Middle frontal gyrus (tissue), 1 donor: ENCODE results near the gene AFTPH.

ENCODE experiments used
- DNase-seq: peaks from one replicate; pipeline ENCODE4 v3.0.0-alpha.2; 2015; ENCODE audit warnings: low spot score; ENCODE audit errors: extremely low spot score

AFTPH gene

GRCh38 chr2:64586054-64586453 lies 61.9 kb downstream of the AFTPH start:
- no peak for DNase-seq

DNA sequence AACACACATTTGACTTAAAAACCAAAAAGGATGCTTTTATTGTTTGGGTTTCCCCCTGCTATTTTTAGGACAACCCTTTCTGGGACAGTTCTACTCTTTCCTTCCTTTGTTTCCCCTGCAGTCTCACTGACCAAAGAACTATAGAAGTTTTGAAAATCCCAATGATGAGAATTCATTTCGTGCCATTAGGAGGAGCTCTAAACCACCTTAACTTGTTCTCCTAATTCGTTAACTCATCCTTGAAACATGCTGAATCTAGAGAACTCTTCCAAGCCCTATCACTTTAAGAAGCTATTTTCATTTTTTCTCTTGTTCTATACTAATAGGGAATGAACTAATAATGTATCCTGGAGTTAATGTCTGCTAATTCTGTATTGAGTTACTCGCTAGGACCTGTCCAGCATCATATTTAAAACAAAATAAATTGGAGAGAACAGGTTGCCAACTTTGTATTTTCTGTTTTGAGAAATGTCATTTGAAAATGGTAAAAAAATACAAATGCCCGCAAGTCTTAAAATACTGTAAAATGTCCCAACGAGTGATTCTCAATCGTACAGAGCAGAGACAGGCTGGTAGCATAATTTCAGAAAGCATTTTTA lies 62.9 kb downstream of the AFTPH start:
- DNase-seq: peak; percentile 35

DNA sequence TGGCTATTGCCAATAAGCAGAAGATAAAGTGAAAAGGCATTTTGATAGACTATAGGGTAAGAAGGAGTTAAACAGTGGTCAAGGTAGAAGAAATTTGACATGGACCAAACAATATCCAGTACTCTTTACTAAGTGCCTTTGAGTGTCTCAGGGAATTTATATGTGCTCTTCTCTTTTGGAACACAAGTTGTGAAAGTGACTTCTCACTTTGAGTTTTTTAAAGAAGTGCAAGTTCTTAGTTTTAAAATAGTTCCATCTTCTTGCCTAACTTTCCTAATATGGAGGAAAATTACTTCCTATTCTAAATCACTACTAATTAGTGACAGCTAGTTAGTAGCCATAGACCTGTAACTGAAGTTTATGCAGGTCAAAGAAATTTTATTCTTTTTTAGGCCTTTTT lies 63.4 kb downstream of the AFTPH start:
- DNase-seq: no peak

GRCh38 chr2:64591188-64591587 lies 67.1 kb downstream of the AFTPH start:
- no peak for DNase-seq

DNA sequence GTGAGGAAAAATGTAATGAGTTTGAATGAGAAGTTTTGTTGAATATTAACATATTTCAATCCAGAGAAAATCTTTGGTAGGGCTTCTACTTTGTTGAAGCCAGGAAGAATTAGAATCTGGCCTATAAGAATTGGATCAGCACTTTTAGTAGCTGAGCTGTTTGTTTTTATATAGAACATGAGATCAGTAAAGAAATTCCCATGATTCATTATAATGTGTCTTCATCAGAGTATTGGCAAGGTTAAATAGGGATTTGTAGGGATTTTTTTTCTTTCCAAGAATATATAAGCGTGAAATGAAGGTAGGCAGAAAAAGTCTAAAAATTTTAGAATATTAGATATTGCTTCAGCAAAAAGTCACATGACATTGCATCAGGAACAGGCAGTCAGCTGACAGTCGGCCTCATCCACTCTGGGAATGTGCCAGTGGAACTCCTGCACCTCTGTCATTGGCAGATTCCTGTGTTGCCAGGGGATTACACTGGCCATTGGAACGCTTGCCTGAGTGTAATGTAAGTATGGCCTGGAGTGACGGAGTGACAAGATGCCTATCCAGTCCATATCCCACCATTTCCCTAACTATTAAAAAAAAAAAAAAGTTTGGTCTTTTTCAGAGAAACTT lies 69.0 kb downstream of the AFTPH start:
- DNase-seq: no peak

GRCh38 chr2:64594226-64594989 lies 70.3 kb downstream of the AFTPH start:
- no peak for DNase-seq

- DNase-seq: no peak
These were observed 71.5 kb downstream of the AFTPH start for GRCh38 chr2:64595397-64596176.

DNA sequence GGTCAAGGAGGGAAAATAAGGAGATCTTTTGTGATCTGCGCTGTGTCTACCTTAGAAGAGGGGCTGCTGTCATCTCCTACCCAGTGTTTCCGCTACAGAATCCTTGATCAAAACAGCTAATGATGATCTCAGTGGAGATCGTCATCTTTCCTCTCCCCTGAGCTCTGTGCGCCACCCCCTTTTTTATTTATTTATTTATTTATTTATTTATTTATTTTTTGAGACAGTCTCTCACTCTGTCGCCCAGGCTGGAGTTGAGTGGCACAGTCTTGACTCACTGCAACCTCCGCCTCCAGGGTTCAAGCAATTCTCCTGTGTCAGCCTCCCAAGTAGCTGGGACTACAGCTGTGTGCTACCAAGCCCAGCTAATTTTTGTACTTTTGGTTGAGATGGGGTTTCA lies 74.1 kb downstream of the AFTPH start:
- no peak for DNase-seq

DNA sequence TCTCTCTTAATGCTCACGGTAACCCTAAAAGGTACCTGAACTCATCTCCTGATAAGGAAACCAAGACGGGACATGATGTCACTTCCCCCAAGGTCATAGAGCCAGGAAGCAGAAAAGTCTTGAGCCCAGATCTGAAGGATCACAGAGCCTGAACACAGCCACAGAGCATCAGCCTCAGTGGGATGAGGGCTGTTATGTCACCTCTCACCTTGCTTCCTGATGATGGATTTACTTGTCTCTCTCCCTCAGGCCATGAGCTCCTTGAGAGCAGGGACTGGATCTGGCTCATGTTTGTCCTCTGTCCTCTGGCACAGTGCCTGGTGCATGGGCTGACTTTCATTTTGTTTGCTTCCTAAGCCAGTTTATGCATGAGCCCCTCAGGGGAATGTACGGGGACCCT lies 75.3 kb downstream of the AFTPH start:
- DNase-seq: no peak

- no peak for DNase-seq
These were observed 77.1 kb downstream of the AFTPH start for GRCh38 chr2:64601034-64601754.

DNA sequence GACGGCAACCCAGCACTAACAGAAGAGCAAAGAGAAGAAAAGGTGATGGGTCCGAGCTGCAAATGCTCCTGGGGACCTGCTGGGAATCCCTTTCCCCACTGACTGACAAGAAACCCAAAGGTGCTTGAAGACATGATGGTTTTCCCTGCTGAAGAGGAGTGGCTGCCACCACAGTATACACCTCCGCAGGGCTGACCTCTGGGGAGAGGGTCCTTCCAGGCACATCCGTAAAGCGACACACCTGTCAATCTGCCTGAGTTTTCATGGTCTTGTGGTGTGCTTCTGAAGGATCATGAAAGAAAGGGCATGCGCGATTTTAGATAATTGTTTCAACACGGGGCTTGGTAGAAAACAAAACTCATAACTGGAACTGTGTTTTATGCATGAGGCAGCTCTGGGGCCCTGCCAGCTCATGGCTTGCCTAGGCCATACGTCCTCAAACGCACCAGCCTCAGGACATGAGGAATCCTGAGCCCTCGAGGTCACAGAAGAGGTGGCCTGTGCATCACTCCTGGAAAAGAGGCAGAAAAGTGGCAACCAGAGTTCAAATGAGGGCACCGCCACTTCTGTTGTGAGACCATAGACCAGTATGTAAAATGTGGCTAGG lies 77.8 kb downstream of the AFTPH start:
- no peak for DNase-seq

- DNase-seq: no peak
These were observed 78.3 kb downstream of the AFTPH start for GRCh38 chr2:64602436-64602835.

GRCh38 chr2:64604155-64604554 lies 80.0 kb downstream of the AFTPH start:
- DNase-seq: no peak

DNA sequence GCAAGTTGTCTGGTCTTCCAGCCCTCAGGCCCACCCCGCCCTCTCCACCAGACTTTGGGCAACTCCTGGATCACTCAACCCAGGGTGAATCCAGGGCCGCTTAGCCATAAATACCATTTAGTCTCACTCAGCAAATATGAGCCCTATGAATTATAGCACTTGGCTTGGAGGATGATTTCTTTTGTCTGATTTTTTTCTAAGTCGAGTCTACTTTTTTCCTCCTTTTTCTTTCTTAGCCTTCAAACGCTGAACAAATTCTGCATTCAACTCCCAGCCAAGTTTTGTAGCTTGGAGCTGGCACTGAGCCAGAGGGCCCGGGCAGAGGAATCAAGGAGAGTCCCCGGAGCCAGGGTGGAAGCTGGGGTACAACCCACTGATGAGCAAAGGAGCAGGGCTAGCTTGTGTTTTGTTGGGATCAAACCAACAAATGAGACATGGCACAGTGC lies 80.9 kb downstream of the AFTPH start:
- no peak for DNase-seq

DNA sequence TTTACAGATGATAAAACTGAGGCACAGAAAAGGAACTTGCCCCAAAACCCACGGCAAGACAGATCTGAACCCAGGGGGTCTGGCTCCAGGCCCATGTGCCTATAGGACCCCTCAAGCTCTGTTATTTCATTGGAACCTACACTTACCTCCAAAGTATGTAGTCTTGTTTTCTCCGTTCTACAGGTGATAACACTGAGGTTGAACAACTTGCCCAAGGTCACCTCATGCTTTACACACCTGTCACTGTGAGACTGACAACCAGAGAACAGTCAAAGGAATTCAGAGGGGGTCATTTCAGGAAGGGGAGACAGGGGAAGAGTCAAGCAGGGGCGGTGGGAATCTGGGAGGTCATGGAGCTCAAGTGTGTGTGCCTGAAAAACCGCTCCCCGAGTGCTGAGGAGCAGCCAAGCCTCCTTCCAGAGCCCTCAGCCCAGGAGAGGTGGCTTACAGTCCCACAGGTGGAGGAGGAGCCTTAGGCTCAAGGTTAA lies 81.9 kb downstream of the AFTPH start:
- no peak for DNase-seq

DNA sequence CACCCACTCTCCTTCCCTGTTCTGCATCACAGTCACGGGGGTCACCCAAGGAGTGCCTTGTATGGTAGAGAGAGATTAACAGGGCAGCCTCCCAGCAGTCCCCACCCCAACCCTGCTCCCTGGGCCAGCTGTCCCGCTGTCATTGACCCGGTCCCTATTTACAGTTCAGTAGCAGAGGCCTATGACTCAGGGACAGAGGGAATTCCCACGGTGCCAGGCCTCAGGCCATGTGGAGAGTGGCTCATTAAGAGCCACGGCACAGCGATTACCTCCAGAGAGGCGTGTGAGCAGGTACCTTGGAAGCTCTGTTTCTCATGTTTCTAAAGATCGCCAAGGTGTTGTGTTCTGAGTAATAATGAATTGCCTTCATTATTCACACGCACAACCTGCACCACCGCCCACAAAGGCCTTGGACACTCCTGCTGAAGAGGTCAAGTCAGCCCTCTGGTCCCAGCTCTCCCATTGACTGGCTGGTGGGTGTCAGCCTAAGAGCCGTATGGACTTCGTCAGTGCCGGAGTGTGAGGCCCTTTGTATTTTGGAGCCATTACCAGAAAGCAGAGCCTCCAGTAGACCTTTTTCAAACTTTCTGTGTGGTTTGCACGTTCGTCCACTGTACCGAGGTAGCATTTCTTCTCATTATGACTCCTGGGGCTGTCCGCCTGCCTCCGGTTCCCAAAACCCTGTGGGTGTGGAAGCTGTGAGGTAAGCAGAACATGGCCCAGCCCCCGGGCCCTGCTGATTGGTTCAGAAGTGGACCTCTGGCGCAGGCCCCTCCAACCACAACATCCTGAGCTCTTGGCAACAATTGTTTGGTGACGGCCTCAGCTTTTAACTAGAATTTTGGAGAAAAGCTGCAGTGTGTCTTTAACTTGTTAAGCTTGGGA lies 82.6 kb downstream of the AFTPH start:
- no peak for DNase-seq

DNA sequence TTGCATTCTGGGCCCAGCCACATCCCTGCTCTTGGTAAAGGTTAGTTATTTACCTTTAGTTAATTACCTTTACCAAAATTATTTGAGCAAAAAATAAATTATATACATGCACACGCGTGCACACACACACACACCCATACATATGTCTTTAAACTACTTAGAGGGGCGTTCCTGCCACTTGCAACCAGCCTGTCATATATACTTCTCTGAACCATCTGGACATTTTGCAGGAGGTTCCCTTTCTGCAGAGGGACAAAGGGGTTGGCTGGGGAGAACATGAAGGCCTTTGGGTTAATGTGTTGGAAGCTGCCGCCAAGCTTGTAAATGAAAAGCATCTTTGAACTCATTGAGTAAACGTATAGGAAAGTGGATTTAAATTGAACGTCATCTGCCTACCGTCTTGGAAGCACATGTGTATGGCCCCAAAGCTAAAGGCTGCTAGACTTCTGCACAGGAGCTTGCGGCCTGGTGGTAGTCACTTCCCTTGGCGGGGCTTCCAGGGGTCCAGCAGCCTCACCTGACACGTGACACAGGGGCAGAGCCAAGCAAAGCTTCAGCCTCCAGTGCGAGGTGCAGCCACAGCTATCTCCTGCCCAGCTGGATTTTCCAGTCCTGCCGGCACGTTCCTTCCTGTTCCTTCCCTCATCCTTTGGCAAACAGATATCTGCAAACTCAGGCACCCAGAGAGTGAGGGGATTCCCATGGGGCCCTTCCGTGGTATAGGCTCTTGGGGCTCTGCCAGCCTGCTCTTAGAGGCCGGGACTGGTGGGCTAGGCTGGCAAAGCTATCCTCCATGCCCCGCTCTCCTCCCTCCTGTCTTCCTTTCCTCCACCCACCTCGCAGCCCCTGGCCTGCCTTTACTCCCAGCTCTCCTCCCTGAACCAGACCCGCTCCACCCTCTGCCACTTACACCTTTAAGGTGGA lies 83.5 kb downstream of the AFTPH start:
- DNase-seq: no peak

DNA sequence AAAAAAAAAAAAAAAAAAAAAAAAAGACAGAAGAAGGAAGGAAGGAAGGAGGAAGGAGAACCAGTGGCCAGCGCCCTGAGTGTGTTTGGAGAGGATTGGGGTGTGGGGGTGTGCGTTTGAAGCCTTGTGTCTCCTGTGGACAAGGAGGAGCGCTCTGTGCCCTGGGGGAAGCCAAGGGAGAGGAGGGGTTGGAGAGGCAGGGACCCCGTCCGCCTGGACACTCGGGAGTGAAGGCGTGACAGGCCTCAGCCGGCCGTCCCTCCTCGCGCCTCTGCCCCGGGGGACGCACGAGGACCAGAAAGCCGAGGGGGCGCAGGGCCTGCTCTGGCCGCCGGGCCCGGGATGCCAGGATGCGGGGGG lies 84.7 kb downstream of the AFTPH start:
- no peak for DNase-seq
